ENCODE results near the gene GMEB2.

GRCh38 chr20:63541371-63541770 lies 85.5 kb downstream of the GMEB2 start:
- TF ChIP-seq, protein P1, sequence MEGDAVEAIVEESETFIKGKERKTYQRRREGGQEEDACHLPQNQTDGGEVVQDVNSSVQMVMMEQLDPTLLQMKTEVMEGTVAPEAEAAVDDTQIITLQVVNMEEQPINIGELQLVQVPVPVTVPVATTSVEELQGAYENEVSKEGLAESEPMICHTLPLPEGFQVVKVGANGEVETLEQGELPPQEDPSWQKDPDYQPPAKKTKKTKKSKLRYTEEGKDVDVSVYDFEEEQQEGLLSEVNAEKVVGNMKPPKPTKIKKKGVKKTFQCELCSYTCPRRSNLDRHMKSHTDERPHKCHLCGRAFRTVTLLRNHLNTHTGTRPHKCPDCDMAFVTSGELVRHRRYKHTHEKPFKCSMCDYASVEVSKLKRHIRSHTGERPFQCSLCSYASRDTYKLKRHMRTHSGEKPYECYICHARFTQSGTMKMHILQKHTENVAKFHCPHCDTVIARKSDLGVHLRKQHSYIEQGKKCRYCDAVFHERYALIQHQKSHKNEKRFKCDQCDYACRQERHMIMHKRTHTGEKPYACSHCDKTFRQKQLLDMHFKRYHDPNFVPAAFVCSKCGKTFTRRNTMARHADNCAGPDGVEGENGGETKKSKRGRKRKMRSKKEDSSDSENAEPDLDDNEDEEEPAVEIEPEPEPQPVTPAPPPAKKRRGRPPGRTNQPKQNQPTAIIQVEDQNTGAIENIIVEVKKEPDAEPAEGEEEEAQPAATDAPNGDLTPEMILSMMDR (IDR thresholded peaks at IDR 0.05): no peak
- TF ChIP-seq POLR2AphosphoS5 (IDR thresholded peaks at IDR 0.05): no peak
